Measurements from ENCODE around the gene SLC30A7.
"Not testable (repeated sequence)": the region's sequence is repeated elsewhere in the genome, so short reads cannot be mapped to it uniquely, and the experiment has no call there.

SLC30A7 gene

DNA sequence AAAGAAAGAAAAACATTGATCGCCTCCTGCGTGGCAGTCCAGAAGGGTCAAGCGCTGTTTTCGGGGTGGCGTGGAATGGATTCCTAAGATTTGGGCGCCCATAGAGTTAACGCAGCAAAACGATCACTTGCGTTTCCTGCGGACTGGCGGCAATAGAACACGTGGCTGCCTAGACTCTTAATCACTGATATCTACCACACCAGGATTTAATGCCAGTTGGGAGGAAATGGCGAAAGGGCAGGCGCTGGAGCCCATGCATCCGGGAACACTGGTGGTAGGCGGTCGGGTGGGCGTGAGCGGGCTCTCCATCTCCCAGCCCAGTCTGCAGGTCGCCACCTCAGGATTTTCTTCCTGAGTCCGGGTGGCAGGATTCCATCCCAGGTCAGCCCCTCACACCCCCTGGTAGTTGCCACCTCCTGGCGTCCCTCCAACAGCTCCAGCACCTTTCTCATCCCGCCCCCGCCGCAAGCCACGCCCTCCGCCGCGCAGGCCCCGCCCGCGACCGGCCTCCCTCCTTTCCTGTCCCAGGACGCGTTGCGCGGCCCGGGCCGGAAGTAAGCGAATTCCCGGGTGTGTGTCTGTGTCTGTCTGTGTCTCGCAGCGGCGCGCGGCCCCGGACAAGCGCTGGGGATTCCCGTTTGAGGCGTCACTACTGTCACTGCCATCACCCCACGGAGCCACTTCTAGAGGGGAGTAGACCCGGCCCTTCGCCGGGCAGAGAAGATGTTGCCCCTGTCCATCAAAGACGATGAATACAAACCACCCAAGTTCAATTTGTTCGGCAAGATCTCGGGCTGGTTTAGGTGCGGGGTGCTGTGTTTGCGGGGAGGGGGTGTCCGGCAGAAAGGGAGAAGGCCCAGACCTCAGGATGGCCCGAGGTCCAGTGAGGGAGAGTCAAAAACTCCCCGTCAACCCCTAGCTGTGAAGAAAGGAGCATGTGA, at the start of gene SLC30A7:
Gene SLC30A7 (plus strand): TSS at position 551 of the 941 bp plus-strand sequence. CDS start 173 bp downstream, at position 724.
- Mint-ChIP-seq H3K27ac (peak within 1 kb of the TSS; percentile 100), H3K36me3 (ENCODE audit: low read depth) (peaks cover 53% of the 10 kb centered on the region), H3K4me1 (ENCODE audit: low read depth) (peaks cover 68% of the 10 kb centered on the region), H3K27me3 (no peaks in the 10 kb centered on the region), H3K9me3 (peaks cover 6% of the 10 kb centered on the region), H3K4me3 (peak within 1 kb of the TSS; percentile 100)

DNA sequence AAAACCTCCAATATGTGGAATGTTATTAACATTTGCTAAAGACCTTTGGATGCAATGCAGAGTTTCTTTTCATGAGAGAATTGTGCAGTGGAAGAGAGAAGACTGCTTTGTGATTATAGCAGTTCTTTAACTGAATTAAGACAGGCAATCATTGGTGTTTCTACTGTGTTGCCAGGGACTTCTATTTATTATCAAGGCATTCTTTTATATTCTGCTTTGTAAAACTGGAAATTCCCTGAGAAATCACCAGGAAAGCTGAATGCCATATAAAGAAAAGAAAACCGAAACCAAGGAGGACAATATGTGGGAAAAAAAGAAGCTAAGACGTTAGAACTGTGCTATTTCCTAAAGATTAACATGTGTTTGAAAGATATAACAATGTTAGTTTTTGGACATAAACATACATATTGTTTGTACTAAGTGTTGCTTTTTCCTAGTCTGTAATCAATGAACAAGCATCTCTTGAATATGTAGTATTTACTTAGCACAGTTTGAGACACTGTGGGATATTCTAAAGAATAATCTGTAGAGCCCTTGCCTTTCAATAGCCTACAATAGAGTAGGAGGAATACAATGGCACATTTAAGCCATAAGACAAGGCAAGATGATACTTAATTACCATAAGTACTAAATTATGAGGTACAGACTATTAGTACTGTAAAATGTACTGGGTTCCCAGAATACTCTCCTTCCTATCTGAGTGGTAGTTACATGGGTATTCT, 48.4 kb upstream of the SLC30A7 start:
- Mint-ChIP-seq H3K4me1 (ENCODE audit: low read depth) (no peaks in the 10 kb centered on the region), H3K27me3 (peaks cover 38% of the 10 kb centered on the region), H3K9me3 (peaks cover 3% of the 10 kb centered on the region), H3K4me3 (no peak overlapping the region), H3K36me3 (ENCODE audit: low read depth) (no peaks in the 10 kb centered on the region), H3K27ac (no peak overlapping the region)

DNA sequence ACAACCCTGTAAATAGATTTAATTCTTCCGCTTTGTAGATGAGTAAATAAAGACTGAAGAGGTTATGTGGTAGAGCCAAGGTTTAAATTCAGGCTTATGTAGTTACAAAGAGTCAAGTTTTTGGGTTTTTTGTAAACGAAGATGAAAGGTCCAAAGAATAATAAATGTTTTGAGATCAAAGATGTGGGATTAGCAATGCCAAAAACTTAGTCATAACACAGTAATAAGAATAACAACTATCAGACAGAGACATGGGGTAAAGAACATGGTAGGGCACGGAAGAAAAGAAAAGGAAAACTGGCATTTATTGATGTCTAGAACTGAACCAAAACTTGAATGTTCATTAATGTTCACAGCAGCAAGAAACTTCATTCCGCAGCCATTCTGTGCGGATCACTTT, 44.2 kb upstream of the SLC30A7 start:
- no peak overlapping the region for H3K4me3 Mint-ChIP-seq
- no peaks in the 10 kb centered on the region for H3K9me3 Mint-ChIP-seq
- no peaks in the 10 kb centered on the region for H3K4me1 Mint-ChIP-seq (ENCODE audit: low read depth)
- peaks cover 31% of the 10 kb centered on the region for H3K27me3 Mint-ChIP-seq
- H3K36me3 Mint-ChIP-seq (ENCODE audit: low read depth), result no peaks in the 10 kb centered on the region
- no peak overlapping the region for H3K27ac Mint-ChIP-seq

DNA sequence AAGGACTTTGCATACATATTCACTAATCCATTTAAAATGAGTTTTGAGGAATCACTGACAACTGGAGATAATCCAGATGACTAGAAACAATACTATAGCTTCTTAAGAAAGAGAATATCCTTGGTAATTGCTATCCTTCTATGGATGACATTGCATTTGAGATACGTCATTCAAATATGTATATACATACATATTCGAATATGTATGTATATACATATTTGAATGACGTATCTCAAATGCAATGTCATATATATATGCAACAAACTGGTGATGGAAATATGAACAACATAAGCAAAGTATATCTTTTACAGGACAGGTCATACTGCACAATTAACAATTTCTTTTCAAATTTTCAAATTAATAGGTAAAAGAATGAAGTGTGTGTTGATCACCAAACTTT, 42.9 kb upstream of the SLC30A7 start:
- H3K36me3 Mint-ChIP-seq (ENCODE audit: low read depth), result no peaks in the 10 kb centered on the region

DNA sequence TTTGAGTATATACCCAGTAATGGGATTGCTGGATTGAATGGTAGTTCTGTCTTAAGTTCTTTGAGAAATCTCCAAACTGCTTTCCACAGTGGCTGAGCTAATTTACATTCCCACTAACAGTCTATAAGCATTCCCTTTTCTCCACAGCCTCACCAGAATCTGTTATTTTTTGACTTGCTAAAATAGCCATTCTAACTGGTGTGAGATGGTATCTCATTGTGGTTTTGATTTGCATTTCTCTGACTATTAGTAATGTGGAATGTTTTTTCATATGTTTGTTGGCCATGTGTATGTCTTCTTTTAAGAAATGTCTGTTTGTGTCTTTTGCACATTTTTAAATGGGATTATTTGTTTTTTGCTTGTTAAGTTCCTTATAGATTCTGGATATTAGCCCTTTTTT, 40.8 kb upstream of the SLC30A7 start:
- not testable (repeated sequence) for H3K9me3 Mint-ChIP-seq; H3K36me3 Mint-ChIP-seq (ENCODE audit: low read depth); H3K4me3 Mint-ChIP-seq; H3K27ac Mint-ChIP-seq; H3K27me3 Mint-ChIP-seq; H3K4me1 Mint-ChIP-seq (ENCODE audit: low read depth)

More for the DNA sequence above, 42.9 kb upstream of the SLC30A7 start:
- no peaks in the 10 kb centered on the region for H3K4me1 Mint-ChIP-seq (ENCODE audit: low read depth)
- no peak overlapping the region for H3K4me3 Mint-ChIP-seq
- no peaks in the 10 kb centered on the region for H3K9me3 Mint-ChIP-seq
- peaks cover 29% of the 10 kb centered on the region for H3K27me3 Mint-ChIP-seq
- H3K27ac Mint-ChIP-seq, result no peak overlapping the region

DNA sequence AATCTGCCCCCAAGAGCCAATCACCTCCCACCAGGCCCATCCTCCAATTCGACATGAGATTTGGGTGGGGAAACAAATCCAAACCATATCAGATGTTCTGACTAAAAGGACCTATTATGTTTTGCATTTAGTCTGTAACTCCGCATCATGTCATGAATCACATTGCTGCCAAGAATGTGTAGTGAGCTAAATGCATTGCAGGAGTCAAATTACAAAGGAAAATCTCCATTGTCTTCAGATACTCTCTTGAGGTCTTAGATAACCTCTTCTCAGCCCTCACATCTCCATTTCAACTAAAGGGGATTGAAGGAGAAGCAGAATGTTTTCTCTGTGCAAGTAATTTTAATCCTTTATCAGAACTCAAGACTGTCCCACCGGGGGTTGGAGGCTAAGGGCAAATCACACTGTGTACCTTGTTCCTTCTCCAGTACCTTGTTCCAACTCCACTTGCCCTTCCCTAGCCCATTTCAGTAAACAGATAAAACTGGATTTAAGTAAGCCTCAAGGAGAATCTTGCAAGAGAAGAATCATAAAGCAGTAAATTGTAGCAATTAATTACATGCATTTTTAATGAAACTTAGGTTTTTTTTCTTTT, 35.4 kb upstream of the SLC30A7 start:
- Mint-ChIP-seq H3K36me3 (ENCODE audit: low read depth) (no peaks in the 10 kb centered on the region), H3K27ac (no peak overlapping the region), H3K27me3 (no peaks in the 10 kb centered on the region), H3K4me3 (no peak overlapping the region), H3K4me1 (ENCODE audit: low read depth) (no peaks in the 10 kb centered on the region), H3K9me3 (no peaks in the 10 kb centered on the region)

- no peak overlapping the region for H3K27ac Mint-ChIP-seq
- no peaks in the 10 kb centered on the region for H3K27me3 Mint-ChIP-seq
- H3K36me3 Mint-ChIP-seq (ENCODE audit: low read depth), result no peaks in the 10 kb centered on the region
- H3K4me3 Mint-ChIP-seq, result no peak overlapping the region
- H3K4me1 Mint-ChIP-seq (ENCODE audit: low read depth), result no peaks in the 10 kb centered on the region
- H3K9me3 Mint-ChIP-seq, result no peaks in the 10 kb centered on the region
Observed at GRCh38 chr1:100861379-100861778, 34.5 kb upstream of the SLC30A7 start.

DNA sequence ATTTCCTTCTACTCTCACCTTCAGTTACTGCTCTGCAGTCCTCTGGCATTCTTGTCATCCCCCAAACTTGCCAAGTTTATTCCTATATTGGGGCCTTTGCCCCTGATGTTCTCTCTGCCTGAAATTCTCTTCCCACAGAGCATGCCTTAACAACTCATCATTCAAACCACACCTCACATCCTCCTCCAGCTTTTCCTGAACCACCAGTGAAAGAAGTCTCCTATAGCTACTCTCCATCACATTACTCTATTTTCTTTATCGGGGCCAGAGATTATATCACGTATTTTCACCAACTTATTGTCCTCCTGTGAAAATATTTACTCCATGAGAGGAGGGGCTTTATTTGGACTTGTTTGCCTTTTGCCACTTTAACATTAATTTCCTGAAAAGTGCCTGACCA, 33.3 kb upstream of the SLC30A7 start:
- no peak overlapping the region for H3K27ac Mint-ChIP-seq
- H3K9me3 Mint-ChIP-seq, result no peaks in the 10 kb centered on the region
- no peak overlapping the region for H3K4me3 Mint-ChIP-seq
- no peaks in the 10 kb centered on the region for H3K4me1 Mint-ChIP-seq (ENCODE audit: low read depth)
- no peaks in the 10 kb centered on the region for H3K36me3 Mint-ChIP-seq (ENCODE audit: low read depth)
- H3K27me3 Mint-ChIP-seq, result no peaks in the 10 kb centered on the region

- no peaks in the 10 kb centered on the region for H3K9me3 Mint-ChIP-seq
- H3K4me3 Mint-ChIP-seq, result no peak overlapping the region
- no peaks in the 10 kb centered on the region for H3K36me3 Mint-ChIP-seq (ENCODE audit: low read depth)
- no peak overlapping the region for H3K27ac Mint-ChIP-seq
- H3K4me1 Mint-ChIP-seq (ENCODE audit: low read depth), result no peaks in the 10 kb centered on the region
- H3K27me3 Mint-ChIP-seq, result no peaks in the 10 kb centered on the region
Observed at GRCh38 chr1:100866041-100866900, 29.6 kb upstream of the SLC30A7 start.

DNA sequence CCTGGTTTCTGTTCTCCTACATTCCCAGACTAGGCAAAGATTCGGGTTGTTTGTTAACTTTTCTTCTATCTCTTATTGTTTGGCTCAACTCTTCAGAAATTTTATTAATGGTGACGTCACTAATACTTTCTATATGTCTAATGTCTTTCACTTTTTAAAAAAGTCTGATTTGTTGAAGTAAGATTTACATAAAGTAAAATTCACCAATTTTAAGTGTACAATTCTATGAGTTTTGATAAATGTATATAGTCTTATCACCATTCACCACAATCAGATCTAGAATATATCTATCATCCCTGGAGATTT, 29.0 kb upstream of the SLC30A7 start:
- Mint-ChIP-seq H3K27me3 (no peaks in the 10 kb centered on the region), H3K4me1 (ENCODE audit: low read depth) (no peaks in the 10 kb centered on the region), H3K9me3 (no peaks in the 10 kb centered on the region), H3K36me3 (ENCODE audit: low read depth) (no peaks in the 10 kb centered on the region), H3K27ac (no peak overlapping the region), H3K4me3 (no peak overlapping the region)

GRCh38 chr1:100868364-100868995, 27.4 kb upstream of the SLC30A7 start:
- H3K36me3 Mint-ChIP-seq (ENCODE audit: low read depth), result no peaks in the 10 kb centered on the region

DNA sequence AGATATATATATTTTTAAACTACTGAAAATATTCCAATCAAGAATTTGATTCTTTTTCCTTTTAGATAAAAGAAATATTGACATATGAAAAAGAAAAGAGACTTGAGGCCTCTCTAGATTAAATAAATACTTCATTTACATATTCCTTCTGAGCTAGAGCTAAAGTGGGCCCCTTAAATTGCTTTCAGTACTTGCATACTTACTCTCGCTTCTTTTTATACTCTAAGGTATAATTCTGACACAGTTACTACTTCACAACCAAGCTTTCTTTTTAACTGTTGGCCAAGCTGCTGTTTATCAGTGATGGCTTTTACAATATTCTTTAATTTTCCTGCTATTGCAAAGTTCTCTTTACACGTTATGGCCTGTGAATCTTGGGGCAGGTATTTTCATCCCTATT, 25.9 kb upstream of the SLC30A7 start:
- H3K4me3 Mint-ChIP-seq, result no peak overlapping the region
- no peaks in the 10 kb centered on the region for H3K27me3 Mint-ChIP-seq

More at GRCh38 chr1:100868364-100868995, 27.4 kb upstream of the SLC30A7 start:
- no peaks in the 10 kb centered on the region for H3K9me3 Mint-ChIP-seq
- H3K27ac Mint-ChIP-seq, result no peak overlapping the region
- no peaks in the 10 kb centered on the region for H3K4me1 Mint-ChIP-seq (ENCODE audit: low read depth)
- H3K4me3 Mint-ChIP-seq, result no peak overlapping the region
- no peaks in the 10 kb centered on the region for H3K27me3 Mint-ChIP-seq

DNA sequence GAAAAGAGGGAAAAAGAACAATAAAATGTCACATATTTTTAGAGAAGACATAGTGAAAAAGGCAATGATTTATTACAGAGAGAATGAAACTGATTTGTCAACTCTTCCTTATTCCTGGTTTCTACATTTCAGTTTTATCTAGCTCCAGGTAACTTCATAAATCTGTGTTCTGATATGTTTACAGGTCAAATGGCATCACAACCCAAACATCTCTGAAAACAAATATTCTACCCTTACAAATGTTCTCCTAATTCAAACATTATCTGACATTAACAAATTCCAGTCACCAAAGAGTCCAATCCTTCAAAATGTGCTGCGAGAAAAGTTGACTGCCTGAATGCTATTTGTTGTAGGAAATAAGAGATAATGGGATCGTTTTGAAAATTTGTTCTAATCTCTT, 21.5 kb upstream of the SLC30A7 start:
- peaks cover 7% of the 10 kb centered on the region for H3K36me3 Mint-ChIP-seq (ENCODE audit: low read depth)
- H3K4me3 Mint-ChIP-seq, result no peak overlapping the region
- no peak overlapping the region for H3K27ac Mint-ChIP-seq
- no peaks in the 10 kb centered on the region for H3K9me3 Mint-ChIP-seq
- no peaks in the 10 kb centered on the region for H3K4me1 Mint-ChIP-seq (ENCODE audit: low read depth)
- no peaks in the 10 kb centered on the region for H3K27me3 Mint-ChIP-seq

More for the DNA sequence above, 25.9 kb upstream of the SLC30A7 start:
- Mint-ChIP-seq H3K36me3 (ENCODE audit: low read depth) (no peaks in the 10 kb centered on the region), H3K4me1 (ENCODE audit: low read depth) (no peaks in the 10 kb centered on the region), H3K9me3 (no peaks in the 10 kb centered on the region), H3K27ac (no peak overlapping the region)

DNA sequence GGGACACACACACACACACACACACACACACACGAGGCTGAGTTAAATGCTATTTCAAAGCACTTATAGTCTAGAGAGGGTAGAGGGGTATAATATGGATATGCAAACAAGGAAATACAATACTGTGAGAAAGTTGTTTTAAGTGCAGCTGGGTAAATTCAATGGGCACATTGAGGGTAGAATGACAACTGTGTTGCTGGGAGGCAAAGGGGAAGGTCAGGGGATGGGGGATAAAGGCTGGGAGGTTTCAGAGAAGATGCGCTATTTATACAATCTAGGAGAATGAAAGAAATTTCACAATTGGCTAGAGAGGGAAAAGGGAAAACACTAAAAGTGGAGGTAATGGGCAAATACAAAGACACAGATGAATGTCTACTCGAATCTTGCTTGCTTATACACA, 20.7 kb upstream of the SLC30A7 start:
- no peak overlapping the region for H3K27ac Mint-ChIP-seq
- H3K4me1 Mint-ChIP-seq (ENCODE audit: low read depth), result no peaks in the 10 kb centered on the region
- H3K36me3 Mint-ChIP-seq (ENCODE audit: low read depth), result peaks cover 7% of the 10 kb centered on the region
- no peaks in the 10 kb centered on the region for H3K27me3 Mint-ChIP-seq
- H3K4me3 Mint-ChIP-seq, result no peak overlapping the region
- no peaks in the 10 kb centered on the region for H3K9me3 Mint-ChIP-seq
